CMK (cell line): ENCODE results near the gene MAGEE1.

Experiments
- DNase-seq: peaks from one replicate; pipeline ENCODE4 v3.0.0-alpha.2; 2010; ENCODE audit warnings: low read depth

MAGEE1 gene, protein sequence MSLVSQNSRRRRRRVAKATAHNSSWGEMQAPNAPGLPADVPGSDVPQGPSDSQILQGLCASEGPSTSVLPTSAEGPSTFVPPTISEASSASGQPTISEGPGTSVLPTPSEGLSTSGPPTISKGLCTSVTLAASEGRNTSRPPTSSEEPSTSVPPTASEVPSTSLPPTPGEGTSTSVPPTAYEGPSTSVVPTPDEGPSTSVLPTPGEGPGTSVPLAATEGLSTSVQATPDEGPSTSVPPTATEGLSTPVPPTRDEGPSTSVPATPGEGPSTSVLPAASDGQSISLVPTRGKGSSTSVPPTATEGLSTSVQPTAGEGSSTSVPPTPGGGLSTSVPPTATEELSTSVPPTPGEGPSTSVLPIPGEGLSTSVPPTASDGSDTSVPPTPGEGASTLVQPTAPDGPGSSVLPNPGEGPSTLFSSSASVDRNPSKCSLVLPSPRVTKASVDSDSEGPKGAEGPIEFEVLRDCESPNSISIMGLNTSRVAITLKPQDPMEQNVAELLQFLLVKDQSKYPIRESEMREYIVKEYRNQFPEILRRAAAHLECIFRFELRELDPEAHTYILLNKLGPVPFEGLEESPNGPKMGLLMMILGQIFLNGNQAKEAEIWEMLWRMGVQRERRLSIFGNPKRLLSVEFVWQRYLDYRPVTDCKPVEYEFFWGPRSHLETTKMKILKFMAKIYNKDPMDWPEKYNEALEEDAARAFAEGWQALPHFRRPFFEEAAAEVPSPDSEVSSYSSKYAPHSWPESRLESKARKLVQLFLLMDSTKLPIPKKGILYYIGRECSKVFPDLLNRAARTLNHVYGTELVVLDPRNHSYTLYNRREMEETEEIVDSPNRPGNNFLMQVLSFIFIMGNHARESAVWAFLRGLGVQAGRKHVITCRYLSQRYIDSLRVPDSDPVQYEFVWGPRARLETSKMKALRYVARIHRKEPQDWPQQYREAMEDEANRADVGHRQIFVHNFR

GRCh38 chrX:76427560-76428242 lies at the start of gene MAGEE1:
MAGEE1 (plus strand) TSS chrX:76427710; CDS start chrX:76427931, 221 bp downstream.
- no peak for DNase-seq

GRCh38 chrX:76398970-76399369 lies 28.5 kb upstream of the MAGEE1 start:
- no peak for DNase-seq

DNA sequence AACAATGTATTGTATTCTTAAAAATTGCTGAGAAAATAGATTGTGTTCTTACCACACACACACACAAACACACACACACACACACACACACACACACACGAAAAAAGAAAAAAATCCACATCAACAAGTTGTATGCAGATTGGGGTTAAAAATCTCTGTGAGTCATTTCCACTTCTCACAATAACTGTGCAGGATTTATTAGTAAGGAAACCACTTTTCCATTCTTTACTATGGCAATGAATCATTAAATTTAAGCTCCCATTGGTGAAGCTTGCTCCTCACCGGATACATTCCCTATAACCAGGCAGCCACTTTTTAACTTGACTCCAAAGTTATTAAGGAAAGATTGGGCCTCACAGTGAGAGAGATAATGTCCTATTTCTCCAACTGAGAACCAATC lies 19.7 kb upstream of the MAGEE1 start:
- no peak for DNase-seq

GRCh38 chrX:76420237-76420636 lies 7.3 kb upstream of the MAGEE1 start:
- no peak for DNase-seq

DNA sequence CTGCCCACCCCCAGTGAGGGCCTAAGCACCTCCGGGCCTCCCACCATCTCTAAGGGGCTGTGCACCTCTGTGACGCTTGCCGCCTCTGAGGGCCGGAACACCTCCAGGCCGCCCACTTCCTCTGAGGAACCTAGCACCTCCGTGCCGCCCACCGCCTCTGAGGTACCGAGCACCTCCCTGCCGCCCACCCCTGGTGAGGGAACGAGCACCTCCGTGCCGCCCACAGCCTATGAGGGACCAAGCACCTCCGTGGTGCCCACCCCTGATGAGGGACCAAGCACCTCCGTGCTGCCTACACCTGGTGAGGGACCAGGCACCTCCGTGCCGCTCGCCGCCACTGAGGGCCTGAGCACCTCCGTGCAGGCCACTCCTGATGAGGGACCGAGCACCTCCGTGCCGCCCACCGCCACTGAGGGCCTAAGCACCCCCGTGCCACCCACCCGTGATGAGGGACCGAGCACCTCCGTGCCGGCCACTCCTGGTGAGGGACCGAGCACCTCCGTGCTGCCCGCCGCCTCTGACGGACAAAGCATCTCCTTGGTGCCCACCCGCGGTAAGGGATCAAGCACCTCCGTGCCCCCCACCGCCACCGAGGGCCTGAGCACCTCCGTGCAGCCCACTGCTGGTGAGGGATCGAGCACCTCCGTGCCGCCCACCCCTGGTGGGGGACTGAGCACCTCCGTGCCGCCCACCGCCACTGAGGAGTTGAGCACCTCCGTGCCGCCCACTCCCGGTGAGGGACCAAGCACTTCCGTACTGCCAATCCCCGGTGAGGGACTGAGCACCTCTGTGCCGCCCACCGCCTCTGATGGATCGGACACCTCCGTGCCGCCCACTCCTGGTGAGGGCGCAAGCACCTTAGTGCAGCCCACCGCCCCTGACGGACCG lies 977 bp downstream of the MAGEE1 start:
- no peak for DNase-seq

GRCh38 chrX:76433219-76433618 lies 5.7 kb downstream of the MAGEE1 start:
- DNase-seq = no peak

DNA sequence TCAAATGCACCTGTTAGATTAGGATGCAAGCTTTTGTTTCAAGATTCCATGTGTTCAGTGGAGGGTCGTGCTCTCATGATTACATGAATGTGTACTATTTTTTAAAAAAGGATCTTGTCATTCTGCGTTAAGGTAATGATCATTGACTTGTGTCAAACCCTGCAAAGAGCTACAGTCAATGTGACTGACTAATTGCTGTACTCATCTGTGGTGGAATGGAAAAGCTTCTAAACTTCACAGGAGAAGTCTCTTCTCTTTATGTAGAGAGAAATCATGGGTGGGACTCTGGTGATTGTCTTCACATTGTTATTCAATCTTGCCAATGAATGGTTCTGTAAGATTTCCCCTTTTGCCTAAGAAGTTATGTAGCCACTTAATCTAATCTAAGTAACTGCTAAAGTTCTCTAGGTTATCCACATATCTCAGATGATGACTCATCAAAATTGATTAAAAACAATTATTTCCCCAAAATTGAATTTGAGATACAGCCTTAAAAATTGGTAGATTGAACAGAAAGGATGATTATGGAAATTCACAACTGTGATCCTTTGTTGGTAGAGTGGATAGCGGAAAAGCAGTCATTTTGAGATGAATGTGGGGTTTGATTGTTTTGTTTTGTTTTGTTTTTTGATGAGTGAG lies 6.7 kb downstream of the MAGEE1 start:
- DNase-seq = no peak

- no peak for DNase-seq
Observed at GRCh38 chrX:76439188-76439587, 11.7 kb downstream of the MAGEE1 start.

DNA sequence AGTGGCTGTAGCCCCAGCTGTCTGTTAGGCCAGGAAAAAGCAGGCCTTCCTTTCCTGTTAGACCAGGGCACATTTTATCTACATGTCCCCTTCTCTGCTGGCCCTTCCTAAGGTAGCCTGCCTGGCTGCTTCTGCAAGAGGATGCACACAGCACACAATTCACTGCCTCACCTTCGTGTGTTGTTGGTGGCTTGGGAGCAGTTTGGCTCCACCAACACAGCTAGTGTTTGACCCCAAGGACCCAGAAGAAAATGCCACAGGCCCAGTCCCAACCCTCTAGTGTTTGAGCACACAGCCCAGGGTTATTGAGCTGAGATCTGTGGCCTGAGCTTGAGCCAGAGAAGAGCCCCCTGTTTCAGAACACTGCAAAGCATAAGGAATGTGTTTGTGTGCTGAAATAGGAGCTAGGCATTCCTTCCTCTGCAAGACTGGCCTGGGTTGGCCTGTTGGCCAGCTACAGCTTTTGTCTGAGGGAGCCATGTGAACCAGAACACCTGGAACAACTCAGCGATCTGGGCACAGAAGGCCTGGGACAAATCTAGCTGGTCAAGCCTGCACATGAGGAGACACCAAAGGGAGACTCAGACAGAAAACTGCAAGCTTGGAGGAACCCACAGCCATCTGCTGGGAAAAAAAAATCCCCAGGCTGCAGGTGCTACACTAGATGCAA lies 26.4 kb downstream of the MAGEE1 start:
- DNase-seq = no peak

DNA sequence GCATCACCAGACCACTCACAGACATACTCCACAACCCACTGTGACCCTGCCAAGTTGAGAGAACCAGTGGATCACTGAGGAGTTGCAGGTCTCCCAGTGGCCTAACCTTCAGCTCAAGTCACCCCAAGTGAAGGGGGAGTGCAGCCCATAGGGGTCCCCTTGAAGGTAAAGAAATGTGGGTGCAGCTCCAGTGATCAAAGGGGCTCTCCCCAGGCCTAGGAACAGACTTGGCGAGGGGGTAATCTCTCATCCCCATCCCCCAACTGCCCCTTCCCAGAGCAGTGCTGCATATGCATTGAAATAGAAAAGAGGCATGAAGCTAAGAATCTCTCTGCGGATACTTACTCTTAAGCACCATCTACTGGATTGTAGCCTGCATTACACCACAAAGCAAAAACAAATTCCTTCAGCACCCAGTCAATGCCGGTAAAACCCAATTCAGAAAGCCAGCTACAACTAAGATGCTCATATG lies 27.0 kb downstream of the MAGEE1 start:
- DNase-seq = no peak

DNA sequence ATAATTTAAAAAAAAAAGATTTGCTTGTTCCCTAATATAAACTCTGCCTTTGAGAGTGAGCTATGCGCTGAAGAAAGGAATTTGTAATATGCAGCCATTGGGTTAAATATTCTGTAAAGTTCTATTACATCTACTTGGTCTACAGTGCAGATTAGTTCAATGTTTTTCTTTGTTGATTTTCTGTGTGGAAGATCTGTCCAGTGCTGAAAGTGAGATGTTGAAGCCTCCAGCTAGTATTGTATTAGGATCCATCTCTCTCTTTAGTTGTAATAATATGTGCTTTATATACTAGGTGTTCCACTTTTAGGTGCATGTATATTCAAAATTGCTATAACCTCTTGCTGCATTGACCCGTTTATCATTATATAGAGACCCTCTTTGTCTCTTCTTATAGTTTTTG lies 49.8 kb downstream of the MAGEE1 start:
- no peak for DNase-seq
